Stimulated activated CD8-positive, alpha-beta memory T cell treated with anti-CD3 and anti-CD28 coated beads, Interleukin-15, amount 100 ng/mL, for 1 hour (primary cell): ENCODE measurements around the gene KCND2.
"Not testable (repeated sequence)": the region's sequence is repeated elsewhere in the genome, so short reads cannot be mapped to it uniquely, and the experiment has no call there.

Source experiments
- DNase-seq: peaks from one replicate; pipeline ENCODE4 v3.0.0-alpha.2; 2020; ENCODE audit warnings: low read depth

Gene KCND2

DNA sequence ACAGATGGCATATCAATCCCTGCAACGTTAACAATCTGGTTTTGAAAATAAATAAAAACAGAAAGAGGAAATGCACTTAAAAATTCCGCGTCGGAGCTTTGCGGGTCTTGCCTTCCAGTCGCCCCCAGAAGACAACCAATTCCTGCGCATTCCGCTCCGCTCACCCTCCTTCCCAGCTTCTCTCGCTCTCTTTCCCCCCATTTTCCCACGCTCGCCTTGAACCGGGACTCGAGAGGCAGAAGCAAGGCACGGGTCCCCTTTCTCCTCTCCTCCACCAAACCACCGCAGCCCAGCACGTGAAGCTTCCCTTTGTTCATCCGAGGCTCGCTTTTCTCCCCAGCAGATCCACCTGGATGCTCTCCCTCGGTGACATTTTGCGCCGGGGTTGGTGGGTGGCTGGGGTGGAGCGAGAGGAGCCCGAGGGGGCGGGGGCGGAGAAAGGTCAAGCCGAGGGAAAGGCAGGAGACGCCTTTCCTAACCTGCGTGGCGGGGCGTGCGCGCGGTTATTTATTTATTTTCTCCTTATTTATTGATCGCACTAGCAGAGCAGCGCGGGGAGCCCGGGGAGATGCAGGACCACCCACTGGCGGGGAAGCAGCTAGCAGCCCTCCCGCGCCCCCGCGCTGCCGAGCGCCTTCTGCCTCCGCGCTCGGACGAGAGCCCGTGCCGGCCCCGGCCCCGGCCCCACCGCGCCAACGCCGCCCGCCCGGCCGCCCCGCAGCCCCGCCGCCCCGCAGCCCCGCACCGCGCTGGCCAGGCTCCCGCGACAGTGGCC, at the start of gene KCND2:
Gene KCND2 (plus strand): TSS at position 475 of the 775 bp plus-strand sequence.
- DNase-seq: no peak

DNA sequence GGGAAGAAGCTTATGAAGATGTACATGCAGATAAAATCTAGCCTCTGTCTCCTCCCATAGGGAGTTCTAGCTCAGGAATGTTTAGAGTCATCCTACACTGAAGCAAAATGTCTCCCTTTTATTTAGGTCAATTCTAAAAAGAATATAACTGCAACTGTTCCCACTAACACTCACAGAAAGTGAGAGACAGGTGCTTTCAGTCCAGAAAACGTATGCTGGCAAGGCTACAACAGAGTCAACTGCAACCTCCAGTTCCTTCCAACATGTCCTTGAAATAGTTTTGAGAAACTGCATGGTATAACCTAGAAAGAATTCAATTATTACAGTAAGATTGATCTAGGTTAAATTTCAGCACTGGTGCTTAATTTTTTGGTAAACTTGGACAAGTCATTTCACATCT, 46.8 kb upstream of the KCND2 start:
- no peak for DNase-seq

DNA sequence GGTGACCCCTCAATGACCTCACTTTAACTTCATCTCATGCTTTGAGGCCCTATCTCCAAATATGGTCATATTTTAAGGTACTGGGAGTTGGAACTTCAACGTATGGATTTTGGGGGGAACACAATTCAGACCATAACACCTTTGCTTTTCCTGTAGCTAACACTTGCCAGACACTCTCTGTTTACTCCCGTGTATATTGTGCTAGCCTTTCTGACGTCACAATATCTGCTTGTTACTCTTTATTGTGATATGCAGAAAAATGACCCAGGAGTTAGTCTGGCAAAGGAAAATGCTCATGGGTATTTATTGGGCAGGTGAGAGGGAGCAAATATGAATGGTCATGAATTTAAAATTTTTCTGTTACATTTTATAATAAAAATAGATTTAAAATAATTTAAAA, 45.7 kb upstream of the KCND2 start:
- no peak for DNase-seq

DNA sequence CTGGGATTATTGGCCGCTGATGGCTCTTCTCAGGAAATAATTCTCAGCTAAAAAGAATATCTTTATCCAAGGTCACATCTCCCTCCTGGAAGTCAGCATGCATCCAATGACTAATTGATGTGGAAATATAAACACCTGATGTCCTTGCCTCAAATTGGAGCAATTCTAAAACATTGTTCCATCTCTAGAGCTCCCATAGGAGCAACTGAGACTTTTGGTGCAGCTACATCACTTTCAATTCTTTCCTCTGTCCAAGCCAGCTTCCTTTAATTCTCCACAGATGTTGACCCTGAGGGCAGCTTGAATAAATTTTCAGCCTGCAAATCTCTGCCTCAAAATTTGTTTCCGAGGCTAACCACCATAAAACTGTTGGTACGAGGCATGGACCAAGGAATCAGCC, 43.9 kb upstream of the KCND2 start:
- no peak for DNase-seq

DNA sequence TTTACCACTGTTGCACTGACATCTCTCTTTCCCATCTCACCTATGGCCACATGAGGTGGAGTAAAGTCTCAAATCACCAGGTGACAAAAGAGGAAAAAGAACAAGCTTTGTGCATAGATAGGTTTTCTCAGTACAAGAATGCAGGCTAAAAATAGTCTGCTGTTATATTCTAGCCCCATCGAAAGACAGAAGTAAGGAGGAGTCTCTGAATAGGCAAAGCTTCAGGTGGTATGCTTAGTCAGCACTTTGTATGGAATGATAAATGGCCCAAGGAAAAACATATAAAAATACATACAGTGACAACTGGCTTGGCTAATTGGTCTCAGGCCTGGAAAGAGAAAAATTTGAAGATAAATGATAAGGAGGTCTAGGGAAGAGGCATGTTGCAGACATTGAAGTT, 39.6 kb upstream of the KCND2 start:
- DNase-seq: no peak

DNA sequence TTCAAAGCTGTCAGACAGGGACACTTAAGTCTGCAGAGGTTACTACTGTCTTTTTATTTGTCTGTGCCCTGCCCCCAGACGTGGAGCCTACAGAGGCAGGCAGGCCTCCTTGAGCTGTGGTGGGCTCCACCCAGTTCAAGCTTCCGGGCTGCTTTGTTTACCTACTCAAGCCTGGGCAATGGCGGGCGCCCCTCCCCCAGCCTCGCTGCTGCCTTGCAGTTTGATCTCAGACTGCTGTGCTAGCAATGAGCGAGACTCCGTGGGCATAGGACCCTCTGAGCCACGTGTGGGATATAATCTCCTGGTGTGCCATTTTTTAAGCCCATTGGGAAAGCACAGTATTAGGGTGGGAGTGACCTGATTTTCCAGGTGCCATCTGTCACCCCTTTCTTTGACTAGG, 32.6 kb upstream of the KCND2 start:
- not testable (repeated sequence) for DNase-seq

DNA sequence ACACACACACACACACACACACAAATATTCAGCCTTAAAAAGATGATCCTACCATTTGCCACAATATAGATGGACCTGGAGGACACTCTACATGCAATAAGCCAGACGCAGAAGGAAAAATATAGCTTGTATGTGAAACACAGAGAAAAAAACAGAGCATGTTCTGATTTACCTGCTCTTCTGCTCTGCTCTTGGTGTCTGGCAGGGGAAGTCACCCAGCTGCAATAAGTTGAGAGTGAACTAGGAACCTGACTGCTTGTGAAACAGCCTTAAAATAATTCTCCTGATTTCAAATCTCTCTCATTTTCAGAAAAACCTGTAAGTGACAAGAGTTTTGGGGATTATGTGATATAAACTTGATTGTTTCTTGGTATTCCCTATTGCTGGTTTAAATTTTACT, 31.0 kb upstream of the KCND2 start:
- no peak for DNase-seq

DNA sequence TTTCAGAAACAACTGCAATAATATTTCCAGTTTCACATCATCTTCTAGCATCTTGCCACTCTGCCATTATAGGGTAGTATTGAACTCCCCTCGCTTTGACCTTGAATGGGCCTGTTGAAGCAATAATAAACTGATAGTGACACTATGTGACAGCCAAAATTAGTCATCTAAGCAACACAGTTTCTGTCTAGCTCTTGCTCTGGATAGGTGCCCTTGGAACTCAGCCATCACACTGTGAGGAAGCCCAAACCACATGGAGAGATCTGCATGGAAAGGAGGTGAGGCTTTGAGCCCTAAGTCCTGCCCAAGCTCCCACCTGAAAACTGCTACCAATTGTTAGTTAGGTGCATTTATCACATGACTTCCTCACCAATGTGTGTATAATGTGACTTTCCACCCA, 18.1 kb upstream of the KCND2 start:
- DNase-seq: no peak

DNA sequence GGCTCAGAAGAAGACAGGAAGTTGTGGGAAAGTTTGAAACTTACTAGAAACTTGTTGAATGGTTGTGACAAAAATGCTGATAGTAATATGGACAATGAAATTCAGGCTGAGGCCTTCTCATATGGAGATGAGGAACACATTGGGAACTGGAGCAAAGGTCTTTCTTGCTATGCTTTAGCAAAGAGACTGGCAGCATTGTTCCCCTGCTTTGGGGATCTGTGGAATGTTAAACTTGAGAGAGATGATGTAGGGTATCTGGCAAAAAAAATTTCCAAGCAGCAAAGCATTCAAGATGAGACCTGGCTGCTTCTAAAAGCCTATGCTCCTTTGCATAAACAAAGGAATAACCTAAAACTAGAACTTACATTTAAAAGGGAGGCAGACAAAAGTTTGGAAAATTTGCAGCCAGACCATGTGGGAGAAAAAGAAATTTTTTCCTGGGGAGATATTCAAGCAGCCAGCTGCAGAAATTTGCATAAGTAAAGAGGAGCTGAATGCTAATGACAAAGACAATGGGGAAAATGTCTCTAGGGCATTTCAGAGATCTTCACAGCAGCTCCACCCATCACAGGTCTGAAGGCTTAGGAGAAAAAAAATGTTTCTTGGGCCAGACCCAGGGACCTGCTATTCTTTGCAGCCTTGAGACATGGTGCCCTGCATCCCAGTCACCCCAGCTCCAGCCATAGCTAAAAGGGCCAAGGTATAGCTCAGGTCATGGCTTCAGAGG, 16.5 kb upstream of the KCND2 start:
- DNase-seq: no peak

DNA sequence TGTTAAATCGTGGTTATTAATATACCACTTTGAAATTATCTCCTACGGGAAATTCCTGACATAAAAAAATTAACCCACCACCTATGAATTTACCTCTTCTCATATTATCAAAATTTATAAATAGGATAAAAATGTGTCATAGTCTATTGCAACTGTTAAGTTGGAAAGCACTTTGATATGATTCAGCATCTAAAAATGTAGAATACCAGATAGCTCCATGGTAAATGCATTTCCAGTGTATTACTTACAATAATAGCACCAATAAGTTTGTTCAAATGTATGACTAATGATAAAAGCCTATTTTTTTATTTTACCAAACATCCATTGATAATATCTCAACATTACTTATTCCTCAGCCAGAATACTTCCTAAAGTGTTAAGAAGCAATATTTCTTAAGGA, 13.6 kb upstream of the KCND2 start:
- no peak for DNase-seq

DNA sequence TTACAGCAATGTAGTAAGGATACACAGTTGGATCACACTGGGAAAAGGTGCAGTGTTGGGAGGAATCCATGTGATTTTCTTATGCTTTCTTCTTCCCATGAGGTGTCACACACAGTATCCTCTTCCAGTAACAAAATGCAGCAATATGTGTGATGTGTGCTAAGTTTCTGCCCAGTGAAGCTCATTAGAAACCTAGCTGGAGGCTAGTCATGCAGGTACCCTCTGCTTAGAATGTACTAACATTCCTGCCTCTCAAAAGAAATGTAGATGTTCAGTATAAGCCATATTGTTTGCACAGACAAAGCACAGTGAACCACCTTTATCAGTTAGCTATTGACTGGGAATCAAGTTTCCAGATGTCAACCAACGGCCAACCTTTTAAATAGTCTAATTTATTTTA, 12.9 kb upstream of the KCND2 start:
- no peak for DNase-seq

DNA sequence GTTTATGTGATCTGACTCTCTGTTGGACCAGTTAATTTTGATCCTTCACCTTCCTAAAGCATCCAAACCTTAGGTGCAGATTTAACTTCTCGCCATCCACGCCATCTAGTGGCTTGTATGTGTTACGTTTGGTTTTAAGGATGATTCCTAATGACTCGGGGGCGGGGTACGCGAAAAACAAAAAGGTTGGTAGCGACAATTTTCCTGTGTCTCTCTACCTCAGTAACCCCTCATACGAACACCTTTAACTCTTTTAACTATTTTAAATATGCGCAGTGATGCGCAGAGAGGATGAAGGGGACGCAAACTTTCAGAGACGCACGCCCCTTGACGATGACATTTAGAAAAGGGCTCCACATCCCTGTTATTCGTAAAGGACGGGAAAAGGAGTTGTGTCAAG, 714 bp upstream of the KCND2 start:
- no peak for DNase-seq

DNA sequence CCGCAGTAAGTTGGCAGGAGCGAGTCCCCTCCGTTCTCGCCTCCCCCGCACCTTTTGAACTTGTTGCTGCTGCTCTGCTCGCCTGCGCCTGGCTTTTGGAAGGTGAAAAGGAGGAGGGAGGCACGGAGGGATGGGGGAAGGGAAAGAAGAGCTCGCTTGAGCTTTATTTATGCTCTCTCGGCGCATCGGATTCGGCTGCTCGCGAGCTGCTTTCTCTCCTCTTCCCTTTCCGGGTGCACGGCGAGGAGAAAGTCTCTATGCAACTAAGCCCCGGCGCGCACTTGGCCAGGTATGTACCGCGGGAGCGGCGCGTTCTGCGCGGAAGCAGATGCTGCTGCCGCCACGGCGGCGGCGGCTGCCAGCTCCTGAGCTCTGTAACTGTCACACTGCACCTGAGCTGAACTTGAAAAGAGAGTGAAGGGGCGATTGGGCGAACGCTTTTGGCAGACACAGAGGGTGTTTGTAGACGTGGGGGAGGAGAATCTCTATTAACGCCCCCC, 551 bp downstream of the KCND2 start:
- no peak for DNase-seq

DNA sequence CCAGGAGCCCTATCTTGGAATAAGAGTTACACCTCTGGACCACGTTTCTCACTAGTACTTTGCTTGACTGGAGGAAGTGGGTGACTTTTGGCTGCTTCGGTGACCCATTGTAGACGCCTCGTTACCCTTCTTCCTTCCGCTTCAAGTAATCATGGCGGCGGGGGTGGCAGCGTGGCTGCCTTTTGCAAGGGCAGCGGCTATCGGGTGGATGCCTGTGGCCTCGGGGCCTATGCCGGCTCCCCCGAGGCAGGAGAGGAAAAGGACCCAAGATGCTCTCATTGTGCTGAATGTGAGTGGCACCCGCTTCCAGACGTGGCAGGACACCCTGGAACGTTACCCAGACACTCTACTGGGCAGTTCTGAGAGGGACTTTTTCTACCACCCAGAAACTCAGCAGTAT, 1.5 kb downstream of the KCND2 start:
- DNase-seq: no peak

DNA sequence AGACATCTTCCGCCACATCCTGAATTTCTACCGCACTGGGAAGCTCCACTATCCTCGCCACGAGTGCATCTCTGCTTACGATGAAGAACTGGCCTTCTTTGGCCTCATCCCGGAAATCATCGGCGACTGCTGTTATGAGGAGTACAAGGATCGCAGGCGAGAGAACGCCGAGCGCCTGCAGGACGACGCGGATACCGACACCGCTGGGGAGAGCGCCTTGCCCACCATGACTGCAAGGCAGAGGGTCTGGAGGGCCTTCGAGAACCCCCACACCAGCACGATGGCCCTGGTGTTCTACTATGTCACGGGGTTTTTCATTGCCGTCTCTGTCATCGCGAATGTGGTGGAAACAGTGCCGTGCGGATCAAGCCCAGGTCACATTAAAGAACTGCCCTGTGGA, 1.9 kb downstream of the KCND2 start:
- DNase-seq: no peak

DNA sequence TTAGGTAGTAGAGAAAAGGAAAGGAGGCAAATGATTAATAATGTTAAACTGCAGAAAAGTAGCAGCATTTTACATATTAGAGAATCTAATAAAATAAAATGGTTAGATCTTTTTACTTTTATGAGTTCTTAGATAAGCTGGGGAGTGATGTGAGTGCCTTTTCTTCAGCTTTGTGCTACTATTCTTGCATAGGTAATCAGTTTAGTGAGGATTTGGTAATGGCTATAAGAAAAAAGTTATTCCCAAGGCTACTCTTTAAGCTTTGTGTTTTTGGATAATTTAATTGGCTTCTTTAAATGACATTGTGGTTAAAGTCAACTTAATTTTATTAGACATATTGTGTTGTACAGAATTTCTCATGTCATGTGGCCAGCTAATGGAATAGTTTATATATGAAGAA, 3.7 kb downstream of the KCND2 start:
- no peak for DNase-seq

DNA sequence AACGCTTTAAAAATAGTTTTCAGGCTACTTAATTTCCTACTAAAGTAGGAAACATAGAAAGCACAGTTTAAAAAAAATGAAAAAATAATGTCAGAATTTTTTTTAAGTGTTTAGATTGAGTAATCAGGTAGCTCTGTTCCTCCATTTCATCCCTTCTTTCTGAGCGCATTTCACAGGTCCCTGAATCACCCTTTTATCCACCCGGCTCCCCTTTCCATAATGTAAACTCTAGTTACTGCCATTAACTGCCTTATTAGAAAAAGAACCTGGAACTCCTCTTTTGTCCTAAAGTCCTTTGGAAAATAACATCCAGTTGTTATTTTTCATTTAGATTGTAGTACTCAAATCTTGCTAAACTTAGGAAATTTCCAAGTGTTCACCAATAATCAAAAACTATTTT, 5.8 kb downstream of the KCND2 start:
- no peak for DNase-seq

DNA sequence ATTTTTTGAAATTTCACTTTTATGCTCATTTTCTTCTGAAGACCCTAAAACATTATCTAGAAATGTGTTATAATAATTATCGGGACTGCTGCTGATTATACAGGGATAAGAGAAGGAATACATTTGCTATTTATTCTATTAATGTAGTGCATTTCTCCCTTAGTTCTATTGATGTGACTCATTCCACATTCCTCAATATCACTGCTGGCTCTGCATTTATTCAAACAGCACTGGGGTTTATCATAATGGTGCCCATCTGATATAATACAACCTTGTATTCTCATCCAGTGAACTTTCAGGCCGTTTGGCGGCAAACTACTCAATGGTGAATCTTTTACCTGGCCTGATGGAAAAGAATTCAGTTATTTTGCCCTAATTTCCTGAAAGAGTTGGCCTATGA, 7.8 kb downstream of the KCND2 start:
- DNase-seq: no peak

DNA sequence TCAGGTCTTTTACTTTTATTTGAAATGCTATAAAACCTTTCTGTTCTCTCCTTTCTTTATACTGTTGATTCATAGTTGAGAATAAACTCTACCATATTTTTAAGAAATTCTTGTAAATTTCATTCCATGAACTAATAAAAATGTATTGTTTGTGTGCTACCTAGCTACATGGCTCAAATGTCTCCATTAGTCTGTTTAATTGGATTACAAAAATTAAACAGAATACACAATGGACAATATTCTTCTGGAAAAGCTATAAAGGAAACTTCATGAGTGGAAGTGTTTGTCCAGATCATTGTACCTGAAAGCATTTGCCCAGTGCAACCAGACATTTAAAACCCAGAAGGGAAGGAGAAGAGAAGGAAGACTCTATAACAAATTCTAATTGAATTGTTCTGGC, 20.1 kb downstream of the KCND2 start:
- no peak for DNase-seq

DNA sequence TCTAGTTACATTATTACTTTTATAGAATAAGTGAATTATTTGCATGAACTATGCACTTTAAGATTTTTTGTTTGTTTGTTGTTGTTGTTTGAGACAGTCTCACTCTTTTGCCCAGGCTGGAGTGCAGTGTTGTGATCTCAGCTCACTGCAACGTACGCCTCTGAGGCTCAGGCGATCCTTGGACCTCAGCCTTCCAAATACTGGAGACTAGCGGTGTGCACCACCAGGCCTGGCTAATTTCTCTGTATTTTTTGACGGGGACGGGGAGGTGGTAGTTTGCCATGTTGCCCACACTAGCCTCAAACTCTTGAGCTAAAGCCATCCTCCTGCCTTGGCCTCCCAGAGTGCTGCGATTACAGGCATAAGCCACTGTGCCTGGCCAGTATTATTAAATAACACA, 29.2 kb downstream of the KCND2 start:
- DNase-seq: no peak

DNA sequence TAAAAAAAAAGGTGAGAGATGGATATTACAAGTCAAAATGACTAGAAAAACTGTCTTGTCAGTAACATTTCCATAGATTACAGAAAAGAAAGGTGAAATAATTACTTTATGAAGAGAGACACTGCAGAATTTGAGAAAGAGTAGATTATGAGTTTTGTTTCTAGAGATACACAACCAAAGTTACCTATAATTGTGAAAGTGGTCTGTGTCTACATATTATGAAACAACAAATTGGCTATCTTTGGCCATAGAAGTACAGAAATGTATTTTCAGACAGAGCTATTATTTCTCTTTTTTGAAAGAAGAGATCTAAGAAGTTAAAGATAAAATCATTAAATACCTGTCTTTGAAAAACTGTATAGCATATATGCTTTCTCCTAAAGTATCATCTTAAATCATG, 30.1 kb downstream of the KCND2 start:
- DNase-seq: no peak

DNA sequence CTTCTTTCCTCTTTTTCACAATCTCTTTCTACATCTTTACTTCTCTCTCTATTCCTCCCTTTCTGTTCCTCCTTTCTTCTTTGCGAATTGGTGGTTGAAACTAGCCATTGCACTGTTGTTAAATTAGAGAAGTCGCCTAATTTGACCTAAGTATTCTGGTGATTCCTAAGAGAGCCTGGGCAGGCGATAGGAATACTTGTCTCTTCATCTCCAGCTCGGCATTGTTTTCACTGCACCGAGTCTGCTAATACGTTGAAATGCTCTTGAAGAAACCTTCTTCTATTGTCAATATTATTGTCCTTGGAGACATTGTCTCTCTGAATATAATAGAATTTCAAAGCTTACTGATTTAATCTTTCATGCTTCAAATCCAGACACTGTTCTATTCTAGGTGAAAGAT, 31.7 kb downstream of the KCND2 start:
- no peak for DNase-seq

DNA sequence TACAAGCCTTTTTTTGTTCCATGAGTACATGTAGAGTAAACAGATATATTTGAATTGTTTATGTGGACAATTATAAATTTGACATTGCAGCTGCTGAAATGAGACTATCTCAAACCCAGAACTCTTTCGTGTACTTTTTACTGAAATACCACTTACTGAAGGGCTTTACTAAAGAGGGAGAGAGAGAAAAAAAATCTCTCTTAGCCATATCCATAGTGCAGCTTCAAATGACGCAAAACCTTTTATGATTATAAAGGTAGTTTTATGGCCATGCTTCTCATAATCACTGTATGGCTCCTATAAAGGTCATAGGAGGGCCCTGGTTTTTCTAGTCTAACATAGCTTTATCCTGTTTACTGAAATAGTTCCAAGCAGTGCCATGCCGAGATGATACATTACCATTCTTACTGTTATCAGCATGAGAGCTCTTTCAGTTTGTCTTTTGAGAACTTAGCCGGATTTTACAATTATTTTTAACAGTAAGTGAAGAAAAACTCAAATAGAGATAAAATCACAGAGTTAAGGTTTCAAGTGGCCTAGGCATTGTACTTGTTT, 35.1 kb downstream of the KCND2 start:
- no peak for DNase-seq
